HepG2 (cell line): ENCODE results near the gene PALMD.

Source experiments
- CTCF ChIP-seq: sonication (generic); formaldehyde crosslinking; IDR thresholded peaks from 2 replicates; pipeline ENCODE4 v1.5.0; 2020; ENCODE audit warnings: mild to moderate bottlenecking, missing genetic modification reagents, moderate library complexity
- EZH2 ChIP-seq: conservative IDR thresholded peaks from 2 replicates; pipeline ENCODE4 v1.6.1; 2012; ENCODE audit warnings: mild to moderate bottlenecking, low read depth, low read length, moderate library complexity
- HDAC2 ChIP-seq: sonication (generic); formaldehyde crosslinking; IDR thresholded peaks from 2 replicates; pipeline ENCODE4 v1.4.0; 2020; ENCODE audit warnings: missing genetic modification reagents
- KDM1A ChIP-seq: IDR thresholded peaks from 2 replicates; pipeline ENCODE4 v1.6.1; 2016; ENCODE audit warnings: missing compliant biosample characterization
- MTA1 ChIP-seq: sonication (generic); formaldehyde crosslinking; IDR thresholded peaks from 2 replicates; pipeline ENCODE4 v1.4.0; 2020; ENCODE audit warnings: missing genetic modification reagents, mild to moderate bottlenecking, borderline replicate concordance
- POLR2AphosphoS5 ChIP-seq: IDR thresholded peaks from 2 replicates; pipeline ENCODE4 v1.6.1; 2012; ENCODE audit warnings: low read depth, low read length
- STAG1 ChIP-seq: sonication (generic); formaldehyde crosslinking; IDR thresholded peaks from 2 replicates; pipeline ENCODE4 v1.4.0; 2020; ENCODE audit warnings: missing genetic modification reagents
- TRAFD1 ChIP-seq: sonication (generic); formaldehyde crosslinking; IDR thresholded peaks from 2 replicates; pipeline ENCODE4 v1.5.1; 2020; ENCODE audit warnings: missing genetic modification reagents, mild to moderate bottlenecking, borderline replicate concordance
- U2AF1 ChIP-seq: fragments of 200-400 bp; formaldehyde crosslinking; optimal IDR thresholded peaks from 2 replicates; pipeline ENCODE3; 2017; ENCODE audit warnings: mild to moderate bottlenecking, low read depth, low read length
- YY1 ChIP-seq: IDR thresholded peaks from 2 replicates; pipeline ENCODE4 v1.6.1; 2011; ENCODE audit warnings: low read length, low read depth, moderate library complexity, mild to moderate bottlenecking; ENCODE audit not compliant: insufficient read depth, insufficient replicate concordance
- ZNF264 ChIP-seq: sonication (generic); formaldehyde crosslinking; IDR thresholded peaks from 2 replicates; pipeline ENCODE4 v1.4.0; 2020; ENCODE audit warnings: missing genetic modification reagents
- ZNF512 ChIP-seq: sonication (generic); formaldehyde crosslinking; IDR thresholded peaks from 2 replicates; pipeline ENCODE4 v1.4.0; 2020; ENCODE audit warnings: mild to moderate bottlenecking, missing genetic modification reagents
- ZNF740 ChIP-seq: sonication (generic); formaldehyde crosslinking; IDR thresholded peaks from 2 replicates; pipeline ENCODE4 v1.4.0; 2020; ENCODE audit warnings: missing genetic modification reagents
- ZXDC ChIP-seq: sonication (generic); formaldehyde crosslinking; IDR thresholded peaks from 2 replicates; pipeline ENCODE4 v1.5.0; 2020; ENCODE audit warnings: mild to moderate bottlenecking, missing genetic modification reagents

- no peak for TF ChIP-seq KDM1A (CRISPR knock-in tag)
- no peak for TF ChIP-seq POLR2AphosphoS5
- TF ChIP-seq CTCF (CRISPR knock-in tag): no peak
- no peak for TF ChIP-seq TRAFD1 (CRISPR knock-in tag)
- TF ChIP-seq ZNF740 (CRISPR knock-in tag): no peak
- TF ChIP-seq MTA1 (CRISPR knock-in tag): no peak
- TF ChIP-seq ZNF512 (CRISPR knock-in tag): no peak
- no peak for TF ChIP-seq ZNF264
- TF ChIP-seq HDAC2 (CRISPR knock-in tag): no peak
- no peak for TF ChIP-seq YY1
- TF ChIP-seq EZH2: no peak
- no peak for TF ChIP-seq STAG1
- no peak for TF ChIP-seq ZXDC (CRISPR knock-in tag)
- TF ChIP-seq U2AF1: no peak
These were observed 6.0 kb upstream of the PALMD start for GRCh38 chr1:99639945-99640344.
